HepG2 (cell line): ENCODE results near the gene RUNX2. TPM values are rescaled to one million over a fixed set of nuclear protein-coding genes. Genes with fewer than 3 reads are reported as not detected.

Experiments used
- ATAC-seq: fragments of 200-7000 bp; cut with Tn5 transposase; 3 replicates; pipeline ENCODE4 v1.9.1; 2020; ENCODE audit warnings: mild to moderate bottlenecking, moderate library complexity
- BruUV-seq: library from RNA; stranded (reverse); fragments of 400-500 nt; replicated peaks from 2 replicates; lab custom pipeline; 2021; lab: Mats Ljungman, UMichigan
- CTCF ChIA-PET: fragments of 300-600 bp; formaldehyde crosslinking; extraction: SDS; loops from one replicate; lab custom pipeline; 2021; ENCODE audit warnings: low total read pairs, inconsistent platforms, low intra/inter-chr PET ratio; lab: Yijun Ruan, JAX
- POLR2A ChIA-PET: fragments of 350-600 bp; sonication (Branson Sonifier 250); formaldehyde crosslinking; loops from one replicate; lab custom pipeline; 2020; ENCODE audit warnings: antibody characterized with exemption, inconsistent platforms; lab: Yijun Ruan, JAX
- DNase-seq: peaks from one replicate; pipeline ENCODE4 v3.0.0-alpha.2; 2015; ENCODE audit warnings: low spot score
- FAIRE-seq: peaks from 3 replicates; lab custom pipeline; 2011; peaks lifted over from hg19 to GRCh38; lab: Jason Lieb, UNC
- H2AFZ ChIP-seq: one replicate; pipeline ENCODE4 v1.6.1; 2011; ENCODE audit warnings: low read length, inconsistent platforms
- H3K27ac ChIP-seq: fragments of 300-600 bp; 3 replicates; pipeline ENCODE4 v1.8.0; 2011; ENCODE audit warnings: mixed run types, mild to moderate bottlenecking, mixed read lengths, low read length, inconsistent platforms; ENCODE audit not compliant: insufficient read depth; ENCODE audit errors: extremely low read length
- H3K27me3 ChIP-seq, 2 experiments: fragments of 200-600 bp in 1 of 2; 2 replicates in 1 of 2; 3 replicates in 1 of 2; pipeline versions ENCODE4 v1.6.0 to v1.8.0; 2011; ENCODE audit warnings: low read length in 2 of 2, mild to moderate bottlenecking in 2 of 2, moderate library complexity in 2 of 2, inconsistent platforms in 1 of 2; ENCODE audit not compliant: insufficient read depth in 2 of 2, control insufficient read depth in 1 of 2
- H3K36me3 ChIP-seq, 2 experiments: fragments of 200-600 bp in 1 of 2; replicated peaks in 1 of 2; 2 replicates in 1 of 2; 3 replicates in 1 of 2; pipeline versions ENCODE4 v1.5.1 to v1.8.0; 2011; ENCODE audit warnings: low read length in 2 of 2, inconsistent platforms in 1 of 2; ENCODE audit not compliant: insufficient read depth in 2 of 2, control insufficient read depth in 1 of 2
- H3K4me1 ChIP-seq: 2 replicates; pipeline ENCODE4 v1.5.1; 2012; ENCODE audit warnings: low read length, inconsistent platforms; ENCODE audit not compliant: insufficient read depth
- H3K4me2 ChIP-seq: 2 replicates; pipeline ENCODE4 v1.6.0; 2011; ENCODE audit warnings: low read depth, low read length, inconsistent platforms
- H3K4me3 ChIP-seq, 3 experiments: fragments of 200-600 bp in 1 of 3; sonication (generic), shearing (Covaris generic) in 1 of 3; replicated peaks in 1 of 3; 2 replicates each; pipeline ENCODE4 v1.5.1; 2011 to 2016; ENCODE audit warnings: low read length in 3 of 3, inconsistent platforms in 2 of 3, low read depth in 2 of 3, mild to moderate bottlenecking in 2 of 3, control low read depth in 1 of 3, mixed read lengths in 1 of 3; ENCODE audit not compliant: insufficient read depth in 1 of 3
- H3K79me2 ChIP-seq: one replicate; pipeline ENCODE4 v1.6.1; 2011; ENCODE audit warnings: low read length, inconsistent platforms; ENCODE audit not compliant: insufficient read depth
- H3K9ac ChIP-seq: 2 replicates; pipeline ENCODE4 v1.6.0; 2011; ENCODE audit warnings: mild to moderate bottlenecking, low read depth, low read length, inconsistent platforms; ENCODE audit not compliant: insufficient read depth
- H3K9me3 ChIP-seq: 2 replicates; pipeline ENCODE4 v1.5.1; 2012; ENCODE audit warnings: mild to moderate bottlenecking, low read length
- H4K20me1 ChIP-seq: 2 replicates; pipeline ENCODE4 v1.6.0; 2011; ENCODE audit warnings: inconsistent platforms, mild to moderate bottlenecking, low read length, moderate library complexity; ENCODE audit not compliant: insufficient read depth
- ARID4A ChIP-seq: sonication (generic); formaldehyde crosslinking; IDR thresholded peaks from 2 replicates; pipeline ENCODE4 v1.5.0; 2020; ENCODE audit warnings: mild to moderate bottlenecking, missing genetic modification reagents, borderline replicate concordance
- GRHL1 ChIP-seq: sonication (generic); formaldehyde crosslinking; conservative IDR thresholded peaks from 2 replicates; pipeline ENCODE4 v1.8.0; 2022; ENCODE audit warnings: missing genetic modification reagents
- USF2 ChIP-seq, 2 experiments: sonication (generic) in 1 of 2; formaldehyde crosslinking in 1 of 2; IDR thresholded peaks; 2 replicates each; pipeline versions ENCODE4 v1.5.1 to v1.6.1; 2011 to 2020; ENCODE audit warnings: borderline replicate concordance in 1 of 2, low read depth in 1 of 2, low read length in 1 of 2, mild to moderate bottlenecking in 1 of 2, missing genetic modification reagents in 1 of 2, moderate library complexity in 1 of 2
- WGBS: methylation state at CpG from one replicate; pipeline ENCODE4 v1.1.6; 2017; ENCODE audit warnings: low lambda C conversion rate; 5-methylcytosine and 5-hydroxymethylcytosine counted together
- in situ Hi-C: cut with HindIII; loops from 2 replicates; pipeline ENCODE4 v1.10.0; 2017; ENCODE audit warnings: low pct_unique_long_range_greater_than_20kb; ENCODE audit not compliant: extremely low pct_ligation_motif_present
- intact Hi-C: fragments of 100-400 bp; cut with micrococcal nuclease; formaldehyde crosslinking; loops from one replicate; pipeline ENCODE4 v1.10.0; 2022; ENCODE audit not compliant: unreplicated experiment
- polyA plus RNA-seq, 8 experiments: library from polyadenylated mRNA; depleted of rRNA in 3 of 8; stranded (reverse) in 7 of 8; unstranded in 1 of 8; fragments of >200 nt; fragmentation: Illumina TruSeq in 4 of 8; extraction: Trizol in 4 of 8; gene quantifications; 2 replicates each; pipeline versions ENCODE4 v1.2.1 to v1.2.3, GENCODE V29; 2011 to 2016; ENCODE audit warnings: low read depth in 4 of 8, missing spikeins in 1 of 8, mixed read lengths in 1 of 8; ENCODE audit not compliant: insufficient read depth in 1 of 8
- total RNA-seq, 5 experiments: library from RNA; depleted of rRNA; stranded (reverse); fragments of >200 nt; fragmentation: Illumina TruSeq; extraction: Trizol; gene quantifications; 2 replicates each; pipeline ENCODE4 v1.2.3, GENCODE V29; 2016; ENCODE audit warnings: low read depth in 1 of 5

Gene RUNX2
- total and polyA plus RNA-seq, 2 of the 13 experiments (the other 11 are each of a cell fraction or from before 2014, with no cell fraction given) = not detected

GRCh38 chr6:45351076-45351475 is 22.9 kb downstream of the RUNX2 start:
- no peaks in the 10 kb centered on the region for H3K9me3 ChIP-seq
- ChIA-PET POLR2A (interaction anchor here (1.2 kb wide), 1 partner anchor 27 kb away, joined by 4 read pairs; the partner anchor contains the start of gene SUPT3H), CTCF (no interaction called here)
- no peak overlapping the region for H3K27ac ChIP-seq
- no peaks in the 10 kb centered on the region for H4K20me1 ChIP-seq
- H3K4me1 ChIP-seq = no peaks in the 10 kb centered on the region
- FAIRE-seq (no peak), ATAC-seq (no peak)
- 97% methylated on average over 3 of the region's 3 CpGs for WGBS
- peaks cover 2 to 3% of the 10 kb centered on the region in 2 experiments; a peak in 1 of 5 replicates for H3K36me3 ChIP-seq
- no TSS peak for BruUV-seq
- intact Hi-C loops = loop anchor here (10.0 kb wide), 1 partner anchor 86 kb away; no protein-coding TSS in a partner anchor
- no peak for TF ChIP-seq USF2 (IDR thresholded peaks at IDR 0.05; ENCODE audit: low read depth, low read length)
- TF ChIP-seq USF2 (CRISPR knock-in tag; IDR thresholded peaks at IDR 0.05; ENCODE audit: borderline replicate concordance) = no peak
- TF ChIP-seq GRHL1 (CRISPR knock-in tag) = no peak
- no peak for TF ChIP-seq ARID4A (CRISPR knock-in tag)
- TF ChIP-seq, all 625 proteins: peak for 0
- no peak overlapping the region for H3K4me3 ChIP-seq
- H3K4me2 ChIP-seq = no peak overlapping the region
- H3K9ac ChIP-seq = no peak overlapping the region
- H3K79me2 ChIP-seq = no peaks in the 10 kb centered on the region
- DNase-seq = no peak
- H2AFZ ChIP-seq = no peak overlapping the region
- in situ Hi-C loops = no loop called here
- no peaks in the 10 kb centered on the region for H3K27me3 ChIP-seq
